NCI-H2196 (cell line): ENCODE measurements around the gene HS1BP3.

Experiments
- DNase-seq: peaks from one replicate; lab custom pipeline; 2025; ENCODE audit not compliant: unreplicated experiment; lab: John Stamatoyannopoulos, UW

HS1BP3 gene

DNA sequence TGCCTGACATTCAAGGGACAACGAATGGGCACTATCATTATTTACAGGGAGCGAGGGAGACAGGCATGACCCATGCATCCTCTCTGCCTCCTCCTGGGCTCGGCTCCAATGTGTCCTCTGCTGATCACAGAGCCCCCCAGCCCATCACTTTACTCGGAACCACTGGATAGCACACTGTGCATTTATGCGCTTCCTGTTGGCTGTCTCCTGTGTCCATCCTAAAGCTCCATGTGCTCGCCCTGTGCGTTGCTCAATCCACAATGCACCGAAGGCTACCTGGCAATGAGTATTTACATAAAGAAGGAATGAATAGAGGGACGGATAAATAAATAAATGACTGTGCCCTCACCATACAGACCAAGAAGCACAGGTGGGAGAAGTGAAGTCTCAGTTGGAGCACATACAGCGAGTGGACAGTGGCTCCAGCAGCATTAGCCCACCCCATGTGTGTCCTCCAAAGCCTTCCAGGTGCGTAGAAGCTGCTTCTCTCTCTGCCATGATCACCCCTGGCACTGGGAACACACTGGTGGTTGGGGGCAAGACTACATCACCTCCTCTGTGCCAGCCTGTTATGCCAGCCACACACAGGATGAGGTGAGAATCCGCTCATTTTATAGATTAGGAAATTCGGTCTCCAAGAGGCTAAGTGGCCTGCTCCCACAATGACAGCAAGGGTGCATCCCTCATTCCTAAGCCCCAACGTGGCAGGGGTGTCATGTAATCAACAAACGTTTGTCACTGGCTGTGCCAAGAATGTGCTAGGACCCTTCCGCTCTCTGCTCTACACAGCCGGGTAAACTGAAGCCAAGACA is 13.7 kb upstream of the HS1BP3 start:
- no peak for DNase-seq

DNA sequence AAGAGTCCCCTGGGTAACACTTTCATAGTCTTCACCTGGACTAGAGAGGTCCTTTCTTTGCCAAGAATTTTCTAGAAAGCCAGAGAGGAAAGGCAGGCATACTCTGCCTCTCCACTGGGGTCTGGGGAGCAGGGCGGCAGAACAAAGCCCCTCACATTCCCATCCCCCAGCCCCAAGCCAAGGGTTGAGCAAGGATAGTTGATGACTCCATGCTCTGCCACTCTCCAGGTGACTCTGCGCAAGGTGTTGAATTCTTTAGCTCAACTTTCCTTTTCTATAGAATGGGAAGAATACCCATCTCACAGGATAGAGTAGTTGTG is 13.1 kb upstream of the HS1BP3 start:
- no peak for DNase-seq

DNA sequence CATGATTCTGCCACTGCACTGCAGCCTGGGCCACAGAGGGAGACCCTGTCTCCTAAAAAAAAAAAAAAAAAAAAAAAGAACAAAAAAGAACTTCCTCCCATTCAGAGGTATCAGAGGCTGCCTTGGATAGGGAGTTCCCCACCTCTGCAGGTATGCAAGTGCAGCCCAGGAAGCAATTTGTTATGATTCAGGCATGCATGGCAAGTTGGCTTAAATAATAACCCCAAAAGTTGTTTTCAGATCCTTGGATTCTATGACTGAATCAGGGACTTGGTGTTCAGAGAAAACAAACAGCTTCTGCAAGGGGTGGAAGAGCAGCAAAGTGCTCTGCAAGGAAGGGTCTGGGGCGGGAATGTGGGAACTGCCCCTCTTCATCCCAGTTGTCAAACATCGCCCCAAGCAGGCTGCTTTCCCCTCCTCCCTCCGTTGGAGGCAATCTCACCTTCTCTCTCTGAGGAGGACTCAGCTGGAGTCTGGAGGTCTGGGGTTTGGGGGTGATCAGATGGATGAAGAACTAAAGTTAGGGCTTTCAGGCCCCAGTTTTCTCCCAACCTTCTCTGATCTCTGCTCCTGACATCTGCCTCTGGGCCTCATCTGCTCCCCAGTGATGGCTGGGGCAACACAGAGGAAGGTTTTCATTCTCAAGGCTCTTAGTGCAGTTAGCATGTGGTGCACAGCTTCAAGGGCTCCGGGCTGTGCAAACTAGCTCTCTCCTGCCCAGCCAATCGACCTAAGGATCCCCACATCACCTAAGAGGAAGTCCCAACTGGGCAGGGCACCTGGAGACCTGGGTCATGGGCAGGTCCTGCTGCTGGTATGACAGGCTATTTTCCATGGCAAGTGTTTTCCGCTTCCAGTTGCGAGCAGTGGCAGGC is 12.5 kb upstream of the HS1BP3 start:
- DNase-seq: no peak

GRCh38 chr2:20662308-20662937 is 11.5 kb upstream of the HS1BP3 start:
- DNase-seq: no peak

DNA sequence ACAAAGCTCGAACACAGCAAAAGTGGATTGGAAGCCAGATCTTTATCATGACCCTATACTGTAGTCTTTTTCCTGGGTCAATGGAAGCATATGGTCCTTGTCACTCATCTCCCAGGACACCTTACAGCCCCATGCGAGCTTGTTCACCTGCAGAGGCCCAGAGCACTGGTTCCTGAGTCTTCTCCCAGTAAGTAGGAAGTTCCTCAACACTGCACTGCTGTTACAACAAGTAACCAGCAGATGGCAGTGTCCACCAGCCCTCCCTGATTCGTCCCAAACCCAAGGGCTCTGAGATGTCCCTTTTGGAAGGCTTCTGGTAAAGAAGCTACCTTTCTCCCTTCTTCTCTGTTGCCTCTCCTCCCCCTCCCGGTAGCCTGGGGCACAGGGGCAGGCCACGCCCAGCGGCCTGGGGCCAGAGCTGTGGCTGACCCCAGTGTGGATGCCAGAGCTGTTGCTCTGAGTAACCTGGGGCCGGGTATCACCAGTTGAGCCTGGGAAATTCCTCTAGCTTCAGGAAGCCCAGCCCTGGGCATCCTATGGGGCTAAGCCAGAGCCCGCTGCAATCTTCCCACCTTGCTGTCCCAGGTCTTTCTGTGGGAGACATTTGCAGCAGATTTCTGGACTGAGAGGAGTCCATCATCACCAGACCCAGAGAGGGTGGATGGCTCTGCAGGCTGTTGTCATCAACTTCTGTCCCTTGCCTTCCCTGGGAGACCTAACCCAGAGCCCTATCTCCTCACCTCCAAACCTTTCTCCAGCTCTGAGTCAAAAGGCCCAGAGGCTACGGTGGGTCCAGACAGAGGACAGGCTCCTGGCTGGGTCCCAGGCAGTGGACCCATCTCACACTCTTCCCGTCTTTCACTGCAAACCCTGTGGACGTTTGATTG is 10.8 kb upstream of the HS1BP3 start:
- DNase-seq: peak; percentile 68

DNA sequence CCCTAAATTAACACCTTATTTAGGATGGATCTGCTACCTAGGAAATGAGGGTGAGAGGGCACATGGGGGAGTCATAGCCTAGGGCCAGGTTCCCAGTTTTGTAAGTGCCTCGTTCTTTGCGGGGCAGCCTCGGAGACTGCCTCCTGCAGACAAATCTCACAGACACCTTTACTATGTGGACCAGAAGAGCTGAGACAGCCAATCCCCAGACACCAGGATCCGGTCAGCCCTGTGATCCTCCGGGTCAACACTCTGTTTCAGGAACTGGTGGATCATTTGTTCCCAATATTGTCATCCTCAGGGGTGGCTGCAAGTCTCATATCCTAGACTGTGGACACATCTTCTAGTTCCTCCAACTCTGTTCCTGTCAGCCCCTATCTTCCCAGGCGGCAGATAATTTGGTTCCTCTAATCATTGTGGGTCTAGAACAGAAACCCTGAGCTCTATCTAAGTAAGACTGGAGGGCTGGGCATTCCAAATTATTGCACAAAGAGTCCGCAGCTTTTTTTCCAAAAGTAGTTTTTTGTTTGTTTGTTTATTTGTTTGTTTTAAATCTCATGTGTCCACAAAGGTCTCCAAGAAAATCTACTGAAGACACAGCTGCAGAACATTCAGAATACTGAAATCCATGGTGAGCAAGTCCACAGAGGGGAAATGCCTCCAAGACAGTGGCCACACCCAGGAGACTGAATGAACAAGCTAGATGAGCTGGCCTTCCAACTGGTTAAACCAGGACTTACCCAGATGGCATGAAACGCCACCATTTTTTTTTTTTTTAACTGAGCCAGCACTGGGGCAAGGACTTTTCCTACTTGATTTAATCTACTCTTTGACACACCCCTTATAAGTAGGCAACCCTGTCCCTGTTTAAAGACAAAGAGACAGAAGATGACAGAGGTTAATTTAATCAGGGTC is 9.9 kb upstream of the HS1BP3 start:
- no peak for DNase-seq

DNA sequence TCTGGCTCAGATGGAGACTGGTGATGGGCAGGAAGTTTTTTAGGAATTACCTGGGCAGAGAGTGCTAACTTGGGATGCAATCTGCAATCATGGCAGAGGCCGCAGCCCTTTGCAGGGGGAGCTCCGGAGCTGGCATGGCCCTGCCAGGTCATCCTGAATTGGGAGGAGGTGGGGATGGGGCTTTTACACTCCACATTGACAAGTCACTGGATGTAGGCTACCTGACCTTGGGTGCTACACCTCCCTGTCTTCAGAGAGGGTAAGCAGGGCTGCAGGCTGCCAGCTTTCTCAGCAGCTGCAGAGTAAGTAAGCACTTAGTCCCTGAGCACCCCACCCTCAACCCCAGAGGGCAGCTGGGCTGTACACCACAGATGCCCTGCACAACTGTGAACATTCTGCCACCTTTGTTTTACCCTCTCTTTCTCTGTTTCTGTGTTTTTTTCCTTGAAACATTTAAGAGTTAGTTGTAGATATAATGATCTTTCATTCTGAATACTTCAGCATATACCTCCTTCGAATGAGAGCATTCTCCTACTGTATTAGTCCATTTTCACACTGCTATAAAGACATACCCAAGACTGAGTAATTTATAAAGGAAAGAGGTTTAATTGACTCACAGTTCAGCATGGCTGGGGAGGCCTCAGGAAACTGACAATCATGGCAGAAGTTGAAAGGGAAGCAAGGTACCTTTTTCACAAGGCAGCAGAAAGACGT is 6.8 kb upstream of the HS1BP3 start:
- no peak for DNase-seq

DNA sequence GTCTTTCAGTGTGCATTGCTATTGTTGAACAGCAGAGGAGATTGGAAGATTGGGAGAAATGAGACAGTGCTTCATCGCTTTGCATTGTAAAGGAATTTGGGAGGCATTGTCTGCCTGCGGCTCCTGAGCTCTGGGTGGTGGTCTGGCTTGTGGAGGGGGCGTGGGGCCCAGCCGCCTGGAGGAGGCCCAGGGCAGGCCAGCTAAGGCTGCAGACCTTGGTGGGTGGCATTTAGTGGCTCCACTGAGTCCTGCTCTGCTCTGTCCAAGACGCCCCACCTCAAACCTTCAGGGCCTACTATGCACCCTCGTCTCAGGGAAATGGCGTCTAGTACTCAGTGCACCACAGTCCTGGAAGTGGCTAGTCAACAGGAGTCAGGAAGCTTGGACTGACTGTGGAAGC is 5.7 kb upstream of the HS1BP3 start:
- no peak for DNase-seq

DNA sequence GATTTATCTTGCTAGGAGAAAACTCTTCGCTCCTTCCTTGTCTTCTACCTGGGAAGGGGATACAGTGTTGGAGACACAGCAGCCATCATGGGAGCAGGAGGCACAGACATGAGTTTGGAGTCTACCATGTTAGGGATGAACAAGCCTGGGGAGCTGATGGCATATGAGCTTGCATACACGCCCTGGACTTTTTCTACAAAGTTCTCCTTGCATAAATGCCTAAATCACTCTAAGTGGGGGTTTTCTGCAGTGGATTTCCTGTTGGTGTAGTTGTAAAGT is 3.6 kb upstream of the HS1BP3 start:
- no peak for DNase-seq

- DNase-seq: no peak
These were observed 3.0 kb upstream of the HS1BP3 start for GRCh38 chr2:20653695-20654534.

DNA sequence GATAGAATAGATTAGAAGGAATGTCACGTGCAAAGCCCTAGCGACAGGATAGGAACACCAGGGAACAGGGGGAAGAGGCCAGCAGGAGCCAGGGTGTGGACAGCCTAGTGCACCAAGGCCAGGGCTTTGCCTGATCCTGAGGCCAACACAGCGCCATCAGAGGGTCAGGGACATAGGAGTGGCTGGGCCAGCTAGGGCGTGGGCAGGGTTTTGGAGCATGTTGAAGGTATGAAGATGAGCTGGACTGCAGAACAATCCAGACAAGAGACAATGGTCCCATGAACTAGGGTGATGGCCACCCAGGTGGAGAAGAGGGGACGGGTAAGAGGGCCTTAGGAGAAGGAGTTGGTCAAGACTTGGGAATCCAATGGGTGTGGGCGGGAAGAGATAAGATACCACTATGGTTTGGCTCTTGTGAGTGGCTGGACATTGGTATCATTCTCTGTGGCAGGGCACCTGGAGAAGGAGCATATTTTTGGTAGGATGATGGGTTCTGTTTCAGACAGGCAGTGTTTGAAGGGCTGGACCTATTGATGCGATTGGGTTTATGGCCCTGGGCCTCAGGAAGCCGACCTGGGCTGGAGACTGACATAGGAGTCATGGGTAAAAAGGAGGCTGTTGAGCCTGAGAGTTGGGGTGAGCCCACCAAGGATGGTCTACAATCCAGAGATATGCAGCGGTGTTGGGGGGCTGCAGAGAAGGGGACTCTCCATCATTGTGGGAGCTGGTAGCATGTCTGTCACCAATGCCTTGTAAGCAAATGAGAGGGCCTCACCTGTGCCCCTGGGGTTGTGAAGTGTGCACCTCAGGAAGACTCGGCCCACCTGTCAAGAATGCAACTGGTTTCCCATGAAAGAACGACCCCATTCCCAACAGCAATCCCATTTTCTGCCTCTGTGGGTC is 2.0 kb upstream of the HS1BP3 start:
- DNase-seq: no peak

GRCh38 chr2:20652141-20652540 is 1.2 kb upstream of the HS1BP3 start:
- DNase-seq: no peak

DNA sequence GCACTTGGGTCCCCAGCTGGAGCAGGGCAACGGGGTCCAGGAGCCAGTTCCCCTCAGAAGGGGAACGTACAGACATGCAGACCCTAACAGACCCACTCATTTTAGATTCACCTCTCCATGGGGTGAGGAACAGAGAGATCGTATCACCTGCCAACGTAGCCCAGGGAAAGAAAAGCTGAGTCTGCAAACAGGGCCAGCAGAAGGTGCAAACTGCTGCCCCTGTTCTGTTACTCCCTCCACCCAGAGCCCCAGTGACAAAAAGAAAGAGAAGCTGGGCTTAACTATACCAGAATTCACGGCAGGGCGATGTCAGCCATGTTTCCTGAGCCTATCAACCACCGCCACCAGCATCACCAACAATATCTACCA is 817 bp upstream of the HS1BP3 start:
- no peak for DNase-seq

GRCh38 chr2:20650393-20650876 is 463 bp downstream of the HS1BP3 start:
- peak; percentile 23 for DNase-seq

GRCh38 chr2:20649976-20650375 is 922 bp downstream of the HS1BP3 start:
- DNase-seq: no peak

DNA sequence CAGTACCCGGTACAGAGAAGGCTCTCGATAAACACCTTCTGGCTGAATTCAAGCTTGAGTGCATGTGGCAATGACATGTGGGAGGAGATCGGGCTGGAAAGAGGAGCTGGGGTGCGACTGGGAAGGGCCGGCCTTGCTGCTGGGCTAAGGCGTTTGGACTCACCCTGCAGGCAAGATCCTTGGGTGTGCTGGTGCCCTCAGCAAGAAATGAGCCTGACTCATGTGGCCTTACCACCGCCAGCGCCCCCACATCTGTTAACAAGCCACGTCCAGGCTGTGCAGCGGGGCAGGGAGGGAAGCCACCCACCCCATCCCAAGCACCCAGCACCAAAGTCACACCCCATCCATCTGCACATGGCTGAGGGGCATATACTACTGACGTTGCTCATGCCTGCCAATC is 1.3 kb downstream of the HS1BP3 start:
- DNase-seq: no peak

- DNase-seq: no peak
These were observed 2.1 kb downstream of the HS1BP3 start for GRCh38 chr2:20648831-20649230.

DNA sequence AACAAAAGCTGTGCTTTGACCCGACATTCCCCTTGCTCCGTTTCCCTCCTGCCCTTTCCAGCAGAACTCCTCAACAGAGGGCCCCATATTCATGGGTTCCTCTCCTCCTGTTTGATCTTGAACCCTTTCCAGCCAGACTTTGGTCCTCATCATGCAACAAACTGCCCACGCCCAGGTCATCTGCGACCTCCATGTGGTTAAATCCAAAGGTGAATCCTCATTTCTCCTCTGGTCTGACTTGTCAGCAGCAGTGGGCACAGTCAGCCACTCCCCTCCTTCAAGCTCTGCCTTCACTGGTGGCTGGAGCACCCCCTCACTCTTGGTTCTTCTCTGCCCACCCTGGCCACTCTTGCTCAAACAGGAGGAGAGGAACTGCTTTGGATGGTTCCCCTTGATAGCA is 2.7 kb downstream of the HS1BP3 start:
- no peak for DNase-seq
